ENCODE measurements around the gene PCDH9. TPM values are rescaled to one million over a fixed set of nuclear protein-coding genes. Genes with fewer than 3 reads are reported as not detected.
"Not testable (repeated sequence)": the region's sequence is repeated elsewhere in the genome, so short reads cannot be mapped to it uniquely, and the experiment has no call there.

PCDH9 gene
- total RNA-seq, 4 donors from 2014 or later, result 2.8 to 22.4 (median 12.9) TPM

GRCh38 chr13:66264971-66265370, 965.2 kb downstream of the PCDH9 start:
- H3K27me3 ChIP-seq, result no peaks in the 10 kb centered on the region
- 45% methylated on average over 5 of the region's 5 CpGs for WGBS, 2 donors
- no peak for DNase-seq
- no peaks in the 10 kb centered on the region for H3K36me3 ChIP-seq
- H3K4me1 ChIP-seq, result no peaks in the 10 kb centered on the region
- no peaks in the 10 kb centered on the region for H3K9me3 ChIP-seq
- TF ChIP-seq POLR2A (IDR thresholded peaks at IDR 0.05), result no peak
- no peak for TF ChIP-seq CTCF (IDR thresholded peaks at IDR 0.05)
- H3K27ac ChIP-seq, result no peak overlapping the region
- intact Hi-C loops (cut with DNase I), result no loop called here
- no peak overlapping the region for H3K4me3 ChIP-seq (replicated peaks in 1 of 3)

GRCh38 chr13:66262330-66262729, 967.8 kb downstream of the PCDH9 start:
- no peak for DNase-seq
- H3K27ac ChIP-seq, result no peak overlapping the region
- no peaks in the 10 kb centered on the region for H3K36me3 ChIP-seq
- intact Hi-C loops (cut with DNase I), result no loop called here
- H3K4me3 ChIP-seq (replicated peaks in 1 of 3), result no peak overlapping the region
- H3K27me3 ChIP-seq, result no peaks in the 10 kb centered on the region
- TF ChIP-seq CTCF (IDR thresholded peaks at IDR 0.05) (no peak), POLR2A (IDR thresholded peaks at IDR 0.05) (no peak)
- 84% methylated on average over 1 of the region's 1 CpG for WGBS, 2 donors
- no peaks in the 10 kb centered on the region for H3K4me1 ChIP-seq
- H3K9me3 ChIP-seq, result no peaks in the 10 kb centered on the region

- DNase-seq; H3K27ac ChIP-seq; H3K36me3 ChIP-seq; H3K27me3 ChIP-seq; intact Hi-C loops (cut with DNase I); H3K4me1 ChIP-seq; H3K4me3 ChIP-seq (replicated peaks in 1 of 3); H3K9me3 ChIP-seq: not testable (repeated sequence)
- 95 to 98% methylated on average over 15 to 17 of the region's 17 CpGs for WGBS, 2 donors
Observed at GRCh38 chr13:66259426-66259825, 970.7 kb downstream of the PCDH9 start.

Small RNAs within 50 kb of the gene (small RNA-seq; reads per million reads assigned to genes)
- not detected for gene RNU7-87P

All from thyroid gland (tissue), 4 donors.